DOHH2 (cell line): ENCODE data around the gene EIF4E3.

Source experiments
- CTCF ChIP-seq: fragments of 200-600 bp; sonication (generic); IDR thresholded peaks from one replicate; pipeline ENCODE4 v1.5.1; 2014; ENCODE audit warnings: antibody characterized with exemption, mild to moderate bottlenecking, low read depth, low read length; ENCODE audit not compliant: poor library complexity, severe bottlenecking
- EZH2phosphoT487 ChIP-seq: fragments of 200-600 bp; sonication (generic); IDR thresholded peaks from 2 replicates; pipeline ENCODE4 v1.6.1; 2017; ENCODE audit warnings: borderline replicate concordance, mild to moderate bottlenecking, antibody characterized with exemption, low read length, moderate library complexity, mixed read lengths

- TF ChIP-seq CTCF, result no peak
- TF ChIP-seq EZH2phosphoT487, result no peak
Observed at GRCh38 chr3:71752831-71753700, 27.9 kb upstream of the EIF4E3 start.
